Measurements from ENCODE around the gene OR2C1.

Gene OR2C1

GRCh38 chr16:3355589-3355988, at the start of gene OR2C1:
TSS of gene OR2C1 (plus strand) at chr16:3355889. CDS start at chr16:3355941, 52 bp downstream.
- no peak within 1 kb of the TSS for H3K4me3 ChIP-seq (ENCODE audit: low read depth, low read length)

- H3K4me3 ChIP-seq (ENCODE audit: low read depth, low read length): peak overlapping the region; percentile 77
Measured at GRCh38 chr16:3306078-3306477, 49.6 kb upstream of the OR2C1 start.

- H3K4me3 ChIP-seq (ENCODE audit: low read depth, low read length): no peak overlapping the region
Measured at GRCh38 chr16:3311496-3311895, 44.2 kb upstream of the OR2C1 start.

GRCh38 chr16:3317315-3317999, 38.2 kb upstream of the OR2C1 start:
- no peak overlapping the region for H3K4me3 ChIP-seq (ENCODE audit: low read depth, low read length)

GRCh38 chr16:3321816-3322215, 33.9 kb upstream of the OR2C1 start:
- no peak overlapping the region for H3K4me3 ChIP-seq (ENCODE audit: low read depth, low read length)

GRCh38 chr16:3327514-3327913, 28.2 kb upstream of the OR2C1 start:
- no peak overlapping the region for H3K4me3 ChIP-seq (ENCODE audit: low read depth, low read length)

- no peak overlapping the region for H3K4me3 ChIP-seq (ENCODE audit: low read depth, low read length)
Measured at GRCh38 chr16:3328104-3328503, 27.6 kb upstream of the OR2C1 start.

GRCh38 chr16:3328643-3329042, 27.0 kb upstream of the OR2C1 start:
- H3K4me3 ChIP-seq (ENCODE audit: low read depth, low read length): no peak overlapping the region

- no peak overlapping the region for H3K4me3 ChIP-seq (ENCODE audit: low read depth, low read length)
Measured at GRCh38 chr16:3346041-3346440, 9.6 kb upstream of the OR2C1 start.

GRCh38 chr16:3347586-3347985, 8.1 kb upstream of the OR2C1 start:
- H3K4me3 ChIP-seq (ENCODE audit: low read depth, low read length): no peak overlapping the region

- no peak overlapping the region for H3K4me3 ChIP-seq (ENCODE audit: low read depth, low read length)
Measured at GRCh38 chr16:3348547-3349167, 7.0 kb upstream of the OR2C1 start.

- H3K4me3 ChIP-seq (ENCODE audit: low read depth, low read length): no peak overlapping the region
Measured at GRCh38 chr16:3349175-3349574, 6.5 kb upstream of the OR2C1 start.

GRCh38 chr16:3356118-3356517, 429 bp downstream of the OR2C1 start:
- H3K4me3 ChIP-seq (ENCODE audit: low read depth, low read length): no peak overlapping the region

- no peak overlapping the region for H3K4me3 ChIP-seq (ENCODE audit: low read depth, low read length)
Measured at GRCh38 chr16:3358871-3359270, 3.2 kb downstream of the OR2C1 start.

- H3K4me3 ChIP-seq (ENCODE audit: low read depth, low read length): no peak overlapping the region
Measured at GRCh38 chr16:3362931-3363330, 7.2 kb downstream of the OR2C1 start.

- H3K4me3 ChIP-seq (ENCODE audit: low read depth, low read length): no peak overlapping the region
Measured at GRCh38 chr16:3363793-3364192, 8.1 kb downstream of the OR2C1 start.

GRCh38 chr16:3364774-3365427, 9.2 kb downstream of the OR2C1 start:
- peak overlapping the region; percentile 62 for H3K4me3 ChIP-seq (ENCODE audit: low read depth, low read length)

GRCh38 chr16:3369073-3369472, 13.4 kb downstream of the OR2C1 start:
- H3K4me3 ChIP-seq (ENCODE audit: low read depth, low read length): no peak overlapping the region

GRCh38 chr16:3375680-3376079, 20.0 kb downstream of the OR2C1 start:
- H3K4me3 ChIP-seq (ENCODE audit: low read depth, low read length): no peak overlapping the region

- H3K4me3 ChIP-seq (ENCODE audit: low read depth, low read length): no peak overlapping the region
Measured at GRCh38 chr16:3377917-3378316, 22.2 kb downstream of the OR2C1 start.

GRCh38 chr16:3383045-3383448, 27.4 kb downstream of the OR2C1 start:
- no peak overlapping the region for H3K4me3 ChIP-seq (ENCODE audit: low read depth, low read length)

- no peak overlapping the region for H3K4me3 ChIP-seq (ENCODE audit: low read depth, low read length)
Measured at GRCh38 chr16:3388325-3388724, 32.6 kb downstream of the OR2C1 start.
